GM12891 (cell line): Measurements from ENCODE around the gene ATP6V1D.
"Not testable (repeated sequence)": the region's sequence is repeated elsewhere in the genome, so short reads cannot be mapped to it uniquely, and the experiment has no call there.

Source experiments
- POLR2A ChIP-seq: IDR thresholded peaks from 2 replicates; pipeline ENCODE4 v1.6.1; 2011; ENCODE audit warnings: low read depth, low read length, control low read depth
- POLR2AphosphoS5 ChIP-seq: IDR thresholded peaks from 2 replicates; pipeline ENCODE4 v1.6.1; 2011; ENCODE audit warnings: low read depth, low read length, control low read depth
- SPI1 ChIP-seq: IDR thresholded peaks from 2 replicates; pipeline ENCODE4 v1.6.1; 2011; ENCODE audit warnings: low read depth, low read length, control low read depth

DNA sequence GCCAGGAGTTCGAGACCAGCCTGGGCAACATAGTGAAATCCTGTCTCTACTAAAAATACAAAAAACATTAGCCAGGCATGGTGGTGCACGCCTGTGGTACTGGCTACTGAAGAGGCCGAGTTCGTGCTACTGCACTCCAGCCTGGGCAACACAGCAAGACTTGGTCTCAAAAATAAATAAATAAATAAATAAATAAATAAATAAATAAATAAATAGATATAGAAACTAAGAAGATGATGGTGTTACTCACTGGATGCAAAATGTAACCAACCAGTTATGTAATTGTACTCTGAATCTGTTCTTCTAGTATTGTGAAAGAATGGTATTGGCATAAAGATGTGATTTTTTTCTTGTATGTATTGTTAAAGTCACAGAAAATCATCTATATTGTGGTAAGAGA is 29.9 kb downstream of the ATP6V1D start:
- TF ChIP-seq POLR2AphosphoS5, POLR2A, SPI1: not testable (repeated sequence)
